Keratinocyte (primary cell): ENCODE measurements around the gene SPAG6. TPM values are rescaled to one million over a fixed set of nuclear protein-coding genes. Genes with fewer than 3 reads are reported as not detected.

Experiments used
- DNase-seq: peaks from one replicate; pipeline ENCODE4 v3.0.0-alpha.2; 2011; ENCODE audit warnings: low read depth, missing footprints, low spot score
- FAIRE-seq: peaks from 2 replicates; lab custom pipeline; 2011; peaks lifted over from hg19 to GRCh38; lab: Jason Lieb, UNC
- H2AFZ ChIP-seq: 2 replicates; pipeline ENCODE4 v1.6.0; 2012; ENCODE audit warnings: low read length, control low read depth, inconsistent platforms; ENCODE audit not compliant: control insufficient read depth
- H3K27ac ChIP-seq: 2 replicates; pipeline ENCODE4 v1.5.1; 2011; ENCODE audit warnings: low read length; ENCODE audit not compliant: control insufficient read depth, insufficient read depth
- H3K27me3 ChIP-seq: 3 replicates; pipeline ENCODE4 v1.6.0; 2011; ENCODE audit warnings: low read length; ENCODE audit not compliant: control insufficient read depth, insufficient read depth; ENCODE audit errors: extremely low read depth
- H3K36me3 ChIP-seq, 2 experiments: 2 replicates in 1 of 2; 3 replicates in 1 of 2; pipeline ENCODE4 v1.5.1; 2011; ENCODE audit warnings: low read length in 2 of 2, mild to moderate bottlenecking in 1 of 2; ENCODE audit not compliant: control insufficient read depth in 2 of 2, insufficient read depth in 2 of 2; ENCODE audit errors: extremely low read depth in 1 of 2
- H3K4me1 ChIP-seq: 3 replicates; pipeline ENCODE4 v1.5.1; 2011; ENCODE audit warnings: low read length; ENCODE audit not compliant: control insufficient read depth, insufficient read depth; ENCODE audit errors: extremely low read depth
- H3K4me2 ChIP-seq: 3 replicates; pipeline ENCODE4 v1.6.0; 2011; ENCODE audit warnings: low read depth, low read length; ENCODE audit not compliant: control insufficient read depth, insufficient read depth; ENCODE audit errors: extremely low read depth
- H3K4me3 ChIP-seq, 3 experiments: fragments of 200-600 bp in 1 of 3; sonication (generic) in 1 of 3; 2 replicates in 2 of 3; 3 replicates in 1 of 3; pipeline ENCODE4 v1.5.1; 2011 to 2016; ENCODE audit warnings: low read length in 3 of 3, mild to moderate bottlenecking in 3 of 3, control low read depth in 2 of 3, inconsistent platforms in 1 of 3, low read depth in 1 of 3, mixed read lengths in 1 of 3, mixed run types in 1 of 3, moderate library complexity in 1 of 3; ENCODE audit not compliant: control insufficient read depth in 2 of 3, insufficient read depth in 2 of 3; ENCODE audit errors: extremely low read depth in 1 of 3
- H3K79me2 ChIP-seq: 2 replicates; pipeline ENCODE4 v1.6.0; 2012; ENCODE audit warnings: low read length; ENCODE audit not compliant: control insufficient read depth, insufficient read depth
- H3K9ac ChIP-seq: 3 replicates; pipeline ENCODE4 v1.6.0; 2011; ENCODE audit warnings: low read length; ENCODE audit not compliant: control insufficient read depth, insufficient read depth; ENCODE audit errors: extremely low read depth
- H3K9me1 ChIP-seq: 3 replicates; pipeline ENCODE4 v1.6.0; 2011; ENCODE audit warnings: low read length; ENCODE audit not compliant: control insufficient read depth, insufficient read depth; ENCODE audit errors: extremely low read depth
- H3K9me3 ChIP-seq: 2 replicates; pipeline ENCODE4 v1.5.1; 2012; ENCODE audit warnings: low read depth, low read length; ENCODE audit not compliant: control insufficient read depth
- H4K20me1 ChIP-seq: 3 replicates; pipeline ENCODE4 v1.6.0; 2011; ENCODE audit warnings: low read length; ENCODE audit not compliant: control insufficient read depth, insufficient read depth; ENCODE audit errors: extremely low read depth
- CTCF ChIP-seq, 3 experiments: IDR thresholded peaks in 1 of 3; conservative IDR thresholded peaks in 1 of 3; optimal IDR thresholded peaks in 1 of 3; 2 replicates in 2 of 3; 3 replicates in 1 of 3; pipeline versions ENCODE3 to v1.5.1; 2011; ENCODE audit warnings: low read length in 3 of 3, mild to moderate bottlenecking in 3 of 3, moderate library complexity in 2 of 3, control low read depth in 1 of 3, inconsistent platforms in 1 of 3; ENCODE audit not compliant: insufficient read depth in 2 of 3; ENCODE audit errors: extremely low read depth in 1 of 3
- EZH2 ChIP-seq: IDR thresholded peaks from one replicate; pipeline ENCODE4 v1.6.1; 2012; ENCODE audit warnings: inconsistent platforms, mild to moderate bottlenecking, low read length, moderate library complexity
- dilution Hi-C: fragments of 300-500 bp; cut with MboI; formaldehyde crosslinking; loops from one replicate; pipeline ENCODE4 v1.7.0; 2020; ENCODE audit warnings: low sequenced_read_pairs; ENCODE audit not compliant: extremely low pct_ligation_motif_present
- polyA plus RNA-seq, 5 experiments: library from polyadenylated mRNA; depleted of rRNA in 3 of 5; stranded (reverse) in 3 of 5; stranded (forward) in 1 of 5; unstranded in 1 of 5; fragments of >200 nt; gene quantifications; 1 replicate in 1 of 5; 2 replicates in 3 of 5; 3 replicates in 1 of 5; pipeline versions ENCODE4 v1.2.1 to v1.2.3, GENCODE V29; 2011 to 2012; ENCODE audit warnings: missing spikeins in 2 of 5, low read depth in 1 of 5, low replicate concordance in 1 of 5

Gene SPAG6
- polyA plus RNA-seq, 1 donor (not counting 4 experiments of a cell fraction or from before 2014, with no cell fraction given), result not detected

- H3K9me1 ChIP-seq, result no peaks in the 10 kb centered on the region
- no peak overlapping the region for H3K4me3 ChIP-seq
- TF ChIP-seq CTCF (optimal IDR thresholded peaks at IDR 0.05 in 1 of 3, IDR thresholded peaks at IDR 0.05 in 1 of 3, conservative IDR thresholded peaks at IDR 0.05 in 1 of 3; ENCODE audit: extremely low read depth in 1 of 3, insufficient read depth in 2 of 3, low read length in 3 of 3), result no peak
- no peak for FAIRE-seq
- H3K79me2 ChIP-seq, result no peaks in the 10 kb centered on the region
- H3K27ac ChIP-seq, result no peak overlapping the region
- H3K9ac ChIP-seq, result no peak overlapping the region
- H4K20me1 ChIP-seq, result no peaks in the 10 kb centered on the region
- no peak overlapping the region for H3K4me2 ChIP-seq
- H3K4me1 ChIP-seq, result no peaks in the 10 kb centered on the region
- no peak for DNase-seq
- no peaks in the 10 kb centered on the region for H3K36me3 ChIP-seq
- H2AFZ ChIP-seq, result no peak overlapping the region
- no peaks in the 10 kb centered on the region for H3K27me3 ChIP-seq
- dilution Hi-C loops, result no loop called here
- no peaks in the 10 kb centered on the region for H3K9me3 ChIP-seq
Observed at GRCh38 chr10:22453948-22454591, 108.8 kb downstream of the SPAG6 start.

- Histone ChIP-seq H3K4me3 (no peak overlapping the region), H3K4me2 (no peak overlapping the region), H4K20me1 (no peaks in the 10 kb centered on the region), H2AFZ (no peak overlapping the region), H3K79me2 (no peaks in the 10 kb centered on the region), H3K4me1 (no peaks in the 10 kb centered on the region), H3K27ac (no peak overlapping the region), H3K36me3 (no peaks in the 10 kb centered on the region), H3K9ac (no peak overlapping the region), H3K27me3 (no peaks in the 10 kb centered on the region), H3K9me3 (no peaks in the 10 kb centered on the region), H3K9me1 (no peaks in the 10 kb centered on the region)
- FAIRE-seq (no peak), DNase-seq (no peak)
- TF ChIP-seq CTCF (optimal IDR thresholded peaks at IDR 0.05 in 1 of 3, IDR thresholded peaks at IDR 0.05 in 1 of 3, conservative IDR thresholded peaks at IDR 0.05 in 1 of 3; ENCODE audit: extremely low read depth in 1 of 3, insufficient read depth in 2 of 3, low read length in 3 of 3) (no peak), EZH2 (no peak)
- dilution Hi-C loops, result no loop called here
Observed at GRCh38 chr10:22454634-22455033, 109.3 kb downstream of the SPAG6 start.
